K562 (cell line): ENCODE results near the gene FBXL12. TPM values are rescaled to one million over a fixed set of nuclear protein-coding genes. Genes with fewer than 3 reads are reported as not detected.

Experiments used
- DACH1 ChIP-seq: fragments of 450-650 bp; IDR thresholded peaks from 2 replicates; pipeline ENCODE4 v1.6.1; 2018; ENCODE audit not compliant: partially characterized antibody
- KLF6 ChIP-seq: fragments of 250-450 bp; sonication (Bioruptor Pico); IDR thresholded peaks from 2 replicates; pipeline ENCODE4 v1.4.0; 2020; ENCODE audit warnings: mild to moderate bottlenecking, moderate library complexity, borderline replicate concordance
- NR2F6 ChIP-seq: fragments of 450-650 bp; formaldehyde crosslinking; IDR thresholded peaks from 2 replicates; pipeline ENCODE4 v1.4.0; 2020; ENCODE audit warnings: mild to moderate bottlenecking
- SMARCB1 ChIP-seq: IDR thresholded peaks from 2 replicates; pipeline ENCODE4 v1.6.1; 2011; ENCODE audit warnings: improper control_type of control experiment, low read depth; ENCODE audit not compliant: insufficient read length
- STAT5B ChIP-seq: fragments of 250-450 bp; sonication (Bioruptor Pico); IDR thresholded peaks from 2 replicates; pipeline ENCODE4 v1.8.0; 2021; ENCODE audit warnings: mild to moderate bottlenecking, inconsistent platforms
- ZNF121 ChIP-seq: sonication (generic); formaldehyde crosslinking; conservative IDR thresholded peaks from 2 replicates; pipeline ENCODE4 v1.8.0; 2022; ENCODE audit warnings: missing genetic modification reagents
- ZNF830 ChIP-seq: fragments of 250-450 bp; sonication (Bioruptor Pico); IDR thresholded peaks from 2 replicates; pipeline ENCODE4 v1.5.0; 2021; ENCODE audit warnings: mild to moderate bottlenecking
- polyA plus RNA-seq, 8 experiments: library from polyadenylated mRNA; depleted of rRNA in 4 of 8; stranded (reverse) in 5 of 8; unstranded in 3 of 8; fragments of >200 nt; fragmentation: Nextera tagmentation in 2 of 8; fragmentation: Illumina TruSeq in 1 of 8; extraction: Ambion mirVana in 2 of 8; extraction: Trizol in 1 of 8; gene quantifications; 2 replicates each; pipeline versions ENCODE4 v1.2.1 to v1.2.3, GENCODE V29; 2011 to 2014; ENCODE audit warnings: inconsistent platforms in 1 of 8, missing spikeins in 1 of 8
- total RNA-seq, 7 experiments: library from RNA; depleted of rRNA in 6 of 7; stranded (reverse); fragments of >200 nt in 6 of 7; fragmentation: Illumina TruSeq in 2 of 7; extraction: Trizol in 2 of 7; gene quantifications; 2 replicates each; pipeline versions ENCODE4 v1.2.1 to v1.2.3, GENCODE V29; 2011 to 2021; ENCODE audit warnings: low replicate concordance in 1 of 7
- TF ChIP-seq, protein P1 (sequence below), 2 experiments: fragments of 450-650 bp in 1 of 2; IDR thresholded peaks; 2 replicates each; pipeline ENCODE4 v1.6.1; 2011 to 2017; ENCODE audit warnings: low read depth in 2 of 2, antibody characterized with exemption in 1 of 2, borderline replicate concordance in 1 of 2, low read length in 1 of 2, mild to moderate bottlenecking in 1 of 2, mixed read lengths in 1 of 2; ENCODE audit not compliant: control insufficient read depth in 1 of 2
- TF ChIP-seq, protein P2 (sequence below), 2 experiments: fragments of 450-650 bp in 1 of 2; sonication (generic) in 1 of 2; formaldehyde crosslinking in 1 of 2; IDR thresholded peaks; 2 replicates each; pipeline versions ENCODE4 v1.7.1 to v1.9.0; 2016 to 2022; ENCODE audit warnings: inconsistent platforms in 1 of 2, mild to moderate bottlenecking in 1 of 2, missing genetic modification reagents in 1 of 2
- TF ChIP-seq, protein P3 (sequence below): fragments of 450-650 bp; IDR thresholded peaks from 2 replicates; pipeline ENCODE4 v1.6.1; 2016; ENCODE audit warnings: low read depth, mild to moderate bottlenecking, moderate library complexity

FBXL12 gene
- total and polyA plus RNA-seq, 9 of the 15 experiments (the other 6 are each of a cell fraction or from before 2014, with no cell fraction given): 2.7 to 40.5 (median 26.5) TPM

DNA sequence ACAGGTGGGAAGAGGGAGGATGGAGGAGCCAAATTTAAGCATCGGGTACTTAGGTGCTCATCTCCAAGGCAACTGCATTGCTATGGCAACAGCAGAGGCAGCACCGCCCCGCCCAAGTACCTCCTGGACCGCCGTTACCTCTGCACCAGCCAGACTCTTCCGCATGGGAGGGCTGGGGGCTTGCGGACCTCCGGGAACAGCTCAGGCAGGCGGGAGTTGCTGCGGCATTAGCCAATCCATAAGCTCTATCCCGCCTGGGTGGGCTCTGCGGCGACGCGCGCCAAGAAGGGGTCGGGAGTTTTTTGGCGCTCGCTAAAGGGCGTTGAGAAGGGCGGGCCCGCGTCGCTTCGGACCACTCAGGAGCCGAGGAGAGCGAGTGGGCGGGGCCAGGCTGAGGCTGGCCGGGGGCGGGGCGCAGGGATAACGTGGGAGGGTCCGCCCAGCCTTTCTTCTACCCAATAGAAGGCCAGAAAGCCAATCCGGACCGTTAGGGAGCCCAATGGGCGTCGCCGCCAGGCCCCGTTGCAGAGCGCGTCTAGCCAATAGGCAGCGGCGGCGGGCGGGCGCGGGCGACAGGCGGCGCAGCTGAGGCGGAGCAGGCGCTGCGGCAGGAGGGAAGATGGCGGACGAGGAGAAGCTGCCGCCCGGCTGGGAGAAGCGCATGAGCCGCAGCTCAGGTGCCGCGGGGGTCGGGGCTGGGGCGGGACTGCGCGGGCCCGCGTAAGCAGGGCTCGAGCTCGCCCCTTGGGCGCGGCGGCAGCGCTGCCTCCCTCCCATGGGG is 16.0 kb upstream of the FBXL12 start, which contains the start of gene PIN1 (continued):
- TF ChIP-seq, protein P1, sequence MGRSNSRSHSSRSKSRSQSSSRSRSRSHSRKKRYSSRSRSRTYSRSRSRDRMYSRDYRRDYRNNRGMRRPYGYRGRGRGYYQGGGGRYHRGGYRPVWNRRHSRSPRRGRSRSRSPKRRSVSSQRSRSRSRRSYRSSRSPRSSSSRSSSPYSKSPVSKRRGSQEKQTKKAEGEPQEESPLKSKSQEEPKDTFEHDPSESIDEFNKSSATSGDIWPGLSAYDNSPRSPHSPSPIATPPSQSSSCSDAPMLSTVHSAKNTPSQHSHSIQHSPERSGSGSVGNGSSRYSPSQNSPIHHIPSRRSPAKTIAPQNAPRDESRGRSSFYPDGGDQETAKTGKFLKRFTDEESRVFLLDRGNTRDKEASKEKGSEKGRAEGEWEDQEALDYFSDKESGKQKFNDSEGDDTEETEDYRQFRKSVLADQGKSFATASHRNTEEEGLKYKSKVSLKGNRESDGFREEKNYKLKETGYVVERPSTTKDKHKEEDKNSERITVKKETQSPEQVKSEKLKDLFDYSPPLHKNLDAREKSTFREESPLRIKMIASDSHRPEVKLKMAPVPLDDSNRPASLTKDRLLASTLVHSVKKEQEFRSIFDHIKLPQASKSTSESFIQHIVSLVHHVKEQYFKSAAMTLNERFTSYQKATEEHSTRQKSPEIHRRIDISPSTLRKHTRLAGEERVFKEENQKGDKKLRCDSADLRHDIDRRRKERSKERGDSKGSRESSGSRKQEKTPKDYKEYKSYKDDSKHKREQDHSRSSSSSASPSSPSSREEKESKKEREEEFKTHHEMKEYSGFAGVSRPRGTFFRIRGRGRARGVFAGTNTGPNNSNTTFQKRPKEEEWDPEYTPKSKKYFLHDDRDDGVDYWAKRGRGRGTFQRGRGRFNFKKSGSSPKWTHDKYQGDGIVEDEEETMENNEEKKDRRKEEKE (IDR thresholded peaks at IDR 0.05; ENCODE audit: borderline replicate concordance in 1 of 2, control insufficient read depth in 1 of 2, low read depth in 2 of 2, low read length in 1 of 2): no peak
- TF ChIP-seq STAT5B (CRISPR knock-in tag) (no peak), NR2F6 (CRISPR knock-in tag) (no peak), ZNF121 (CRISPR knock-in tag) (no peak), DACH1 (no peak), SMARCB1 (no peak), ZNF830 (CRISPR knock-in tag) (no peak), KLF6 (CRISPR knock-in tag) (no peak)
- TF ChIP-seq, protein P2, sequence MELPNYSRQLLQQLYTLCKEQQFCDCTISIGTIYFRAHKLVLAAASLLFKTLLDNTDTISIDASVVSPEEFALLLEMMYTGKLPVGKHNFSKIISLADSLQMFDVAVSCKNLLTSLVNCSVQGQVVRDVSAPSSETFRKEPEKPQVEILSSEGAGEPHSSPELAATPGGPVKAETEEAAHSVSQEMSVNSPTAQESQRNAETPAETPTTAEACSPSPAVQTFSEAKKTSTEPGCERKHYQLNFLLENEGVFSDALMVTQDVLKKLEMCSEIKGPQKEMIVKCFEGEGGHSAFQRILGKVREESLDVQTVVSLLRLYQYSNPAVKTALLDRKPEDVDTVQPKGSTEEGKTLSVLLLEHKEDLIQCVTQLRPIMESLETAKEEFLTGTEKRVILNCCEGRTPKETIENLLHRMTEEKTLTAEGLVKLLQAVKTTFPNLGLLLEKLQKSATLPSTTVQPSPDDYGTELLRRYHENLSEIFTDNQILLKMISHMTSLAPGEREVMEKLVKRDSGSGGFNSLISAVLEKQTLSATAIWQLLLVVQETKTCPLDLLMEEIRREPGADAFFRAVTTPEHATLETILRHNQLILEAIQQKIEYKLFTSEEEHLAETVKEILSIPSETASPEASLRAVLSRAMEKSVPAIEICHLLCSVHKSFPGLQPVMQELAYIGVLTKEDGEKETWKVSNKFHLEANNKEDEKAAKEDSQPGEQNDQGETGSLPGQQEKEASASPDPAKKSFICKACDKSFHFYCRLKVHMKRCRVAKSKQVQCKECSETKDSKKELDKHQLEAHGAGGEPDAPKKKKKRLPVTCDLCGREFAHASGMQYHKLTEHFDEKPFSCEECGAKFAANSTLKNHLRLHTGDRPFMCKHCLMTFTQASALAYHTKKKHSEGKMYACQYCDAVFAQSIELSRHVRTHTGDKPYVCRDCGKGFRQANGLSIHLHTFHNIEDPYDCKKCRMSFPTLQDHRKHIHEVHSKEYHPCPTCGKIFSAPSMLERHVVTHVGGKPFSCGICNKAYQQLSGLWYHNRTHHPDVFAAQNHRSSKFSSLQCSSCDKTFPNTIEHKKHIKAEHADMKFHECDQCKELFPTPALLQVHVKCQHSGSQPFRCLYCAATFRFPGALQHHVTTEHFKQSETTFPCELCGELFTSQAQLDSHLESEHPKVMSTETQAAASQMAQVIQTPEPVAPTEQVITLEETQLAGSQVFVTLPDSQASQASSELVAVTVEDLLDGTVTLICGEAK (IDR thresholded peaks at IDR 0.05): peak; percentile 78
- TF ChIP-seq, protein P2 (CRISPR knock-in tag; IDR thresholded peaks at IDR 0.05): no peak
- TF ChIP-seq, protein P3, sequence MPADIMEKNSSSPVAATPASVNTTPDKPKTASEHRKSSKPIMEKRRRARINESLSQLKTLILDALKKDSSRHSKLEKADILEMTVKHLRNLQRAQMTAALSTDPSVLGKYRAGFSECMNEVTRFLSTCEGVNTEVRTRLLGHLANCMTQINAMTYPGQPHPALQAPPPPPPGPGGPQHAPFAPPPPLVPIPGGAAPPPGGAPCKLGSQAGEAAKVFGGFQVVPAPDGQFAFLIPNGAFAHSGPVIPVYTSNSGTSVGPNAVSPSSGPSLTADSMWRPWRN: no peak
